RWPE2 (cell line): Measurements from ENCODE around the gene CNTNAP2.

Experiments used
- ATAC-seq: fragments of 200-7000 bp; cut with Tn5 transposase; 3 replicates; pipeline ENCODE4 v1.9.1; 2021; ENCODE audit warnings: low read depth
- DNase-seq: peaks from one replicate; pipeline ENCODE4 v3.0.0-alpha.2; 2020; ENCODE audit warnings: low spot score
- H3K27ac ChIP-seq: fragments of 450-650 bp; 2 replicates; pipeline ENCODE4 v1.5.1; 2017; ENCODE audit warnings: mild to moderate bottlenecking; ENCODE audit not compliant: poor library complexity, severe bottlenecking
- H3K27me3 ChIP-seq: fragments of 250-450 bp; sonication (Bioruptor Pico); 2 replicates; pipeline ENCODE4 v1.5.1; 2021; ENCODE audit warnings: mild to moderate bottlenecking, moderate library complexity; ENCODE audit not compliant: insufficient read depth, poor library complexity, severe bottlenecking
- H3K36me3 ChIP-seq: fragments of 250-450 bp; sonication (Bioruptor Pico); 2 replicates; pipeline ENCODE4 v1.5.1; 2020; ENCODE audit warnings: low read depth, mild to moderate bottlenecking, moderate library complexity
- H3K4me1 ChIP-seq: fragments of 250-450 bp; sonication (Bioruptor Pico); 2 replicates; pipeline ENCODE4 v1.5.1; 2021; ENCODE audit warnings: mild to moderate bottlenecking, moderate library complexity; ENCODE audit not compliant: insufficient read depth, poor library complexity, severe bottlenecking
- H3K4me3 ChIP-seq: fragments of 250-450 bp; sonication (Bioruptor Pico); 2 replicates; pipeline ENCODE4 v1.5.1; 2021; ENCODE audit warnings: mild to moderate bottlenecking, moderate library complexity; ENCODE audit not compliant: severe bottlenecking
- H3K9me3 ChIP-seq: fragments of 250-450 bp; sonication (Bioruptor Pico); 2 replicates; pipeline ENCODE4 v1.5.1; 2021; ENCODE audit warnings: mild to moderate bottlenecking, moderate library complexity; ENCODE audit not compliant: severe bottlenecking
- TF ChIP-seq, protein P1 (sequence below): fragments of 450-650 bp; IDR thresholded peaks from one replicate; pipeline ENCODE4 v1.5.1; 2017; ENCODE audit warnings: mild to moderate bottlenecking, moderate library complexity; ENCODE audit not compliant: poor library complexity, severe bottlenecking

The CNTNAP2 gene

GRCh38 chr7:147498081-147498480 lies 1381.5 kb downstream of the CNTNAP2 start:
- ATAC-seq (no peak), DNase-seq (no peak)
- Histone ChIP-seq H3K9me3 (peaks cover 3% of the 10 kb centered on the region), H3K36me3 (no peaks in the 10 kb centered on the region), H3K4me3 (no peak overlapping the region), H3K27me3 (no peaks in the 10 kb centered on the region), H3K4me1 (peaks cover 5% of the 10 kb centered on the region), H3K27ac (no peak overlapping the region)
- TF ChIP-seq, protein P1, sequence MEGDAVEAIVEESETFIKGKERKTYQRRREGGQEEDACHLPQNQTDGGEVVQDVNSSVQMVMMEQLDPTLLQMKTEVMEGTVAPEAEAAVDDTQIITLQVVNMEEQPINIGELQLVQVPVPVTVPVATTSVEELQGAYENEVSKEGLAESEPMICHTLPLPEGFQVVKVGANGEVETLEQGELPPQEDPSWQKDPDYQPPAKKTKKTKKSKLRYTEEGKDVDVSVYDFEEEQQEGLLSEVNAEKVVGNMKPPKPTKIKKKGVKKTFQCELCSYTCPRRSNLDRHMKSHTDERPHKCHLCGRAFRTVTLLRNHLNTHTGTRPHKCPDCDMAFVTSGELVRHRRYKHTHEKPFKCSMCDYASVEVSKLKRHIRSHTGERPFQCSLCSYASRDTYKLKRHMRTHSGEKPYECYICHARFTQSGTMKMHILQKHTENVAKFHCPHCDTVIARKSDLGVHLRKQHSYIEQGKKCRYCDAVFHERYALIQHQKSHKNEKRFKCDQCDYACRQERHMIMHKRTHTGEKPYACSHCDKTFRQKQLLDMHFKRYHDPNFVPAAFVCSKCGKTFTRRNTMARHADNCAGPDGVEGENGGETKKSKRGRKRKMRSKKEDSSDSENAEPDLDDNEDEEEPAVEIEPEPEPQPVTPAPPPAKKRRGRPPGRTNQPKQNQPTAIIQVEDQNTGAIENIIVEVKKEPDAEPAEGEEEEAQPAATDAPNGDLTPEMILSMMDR, result no peak

DNA sequence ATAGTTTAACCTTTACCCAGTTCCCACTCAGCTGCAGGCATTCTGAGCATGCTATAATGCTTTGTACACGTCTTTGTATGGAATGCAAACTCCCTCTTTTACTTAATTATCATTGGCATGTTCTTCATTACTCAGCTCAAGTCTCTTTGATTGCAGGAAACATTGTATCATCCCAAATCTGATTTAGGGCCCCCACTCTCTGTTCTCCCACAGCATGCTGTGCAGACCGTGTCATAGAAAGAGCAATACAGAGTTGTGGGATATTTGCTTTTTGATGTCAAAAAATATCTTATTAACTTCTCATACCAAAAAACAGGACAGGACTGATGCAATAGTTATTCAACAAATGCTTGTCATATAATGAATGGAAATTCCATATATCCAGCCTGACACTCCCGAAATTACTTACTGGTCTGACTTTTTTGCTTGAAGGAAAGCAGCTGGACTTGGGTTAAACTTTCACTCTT lies 1392.5 kb downstream of the CNTNAP2 start:
- Histone ChIP-seq H3K27ac (peak overlapping the region; percentile 57), H3K4me3 (no peak overlapping the region), H3K4me1 (peaks cover 22% of the 10 kb centered on the region), H3K9me3 (no peaks in the 10 kb centered on the region), H3K27me3 (no peaks in the 10 kb centered on the region), H3K36me3 (no peaks in the 10 kb centered on the region)
- ATAC-seq (peak; percentile 55; the same call in 2 of the 3 replicates), DNase-seq (no peak)
- TF ChIP-seq, protein P1, result no peak

GRCh38 chr7:147509541-147510200 lies 1393.1 kb downstream of the CNTNAP2 start:
- no peak overlapping the region for H3K4me3 ChIP-seq
- ATAC-seq (no peak), DNase-seq (no peak)
- TF ChIP-seq, protein P1, result no peak
- H3K9me3 ChIP-seq, result no peaks in the 10 kb centered on the region
- H3K4me1 ChIP-seq, result peaks cover 22% of the 10 kb centered on the region
- H3K36me3 ChIP-seq, result no peaks in the 10 kb centered on the region
- no peaks in the 10 kb centered on the region for H3K27me3 ChIP-seq
- peak overlapping the region; percentile 57 for H3K27ac ChIP-seq

- Histone ChIP-seq H3K36me3 (no peaks in the 10 kb centered on the region), H3K9me3 (no peaks in the 10 kb centered on the region), H3K4me3 (no peak overlapping the region), H3K27me3 (no peaks in the 10 kb centered on the region), H3K27ac (peak overlapping the region; percentile 57), H3K4me1 (peaks cover 22% of the 10 kb centered on the region)
- no peak for ATAC-seq
- no peak for DNase-seq
- TF ChIP-seq, protein P1, result no peak
Observed at GRCh38 chr7:147510201-147510542, 1393.6 kb downstream of the CNTNAP2 start.

GRCh38 chr7:147510923-147511322 lies 1394.3 kb downstream of the CNTNAP2 start:
- Histone ChIP-seq H3K27me3 (no peaks in the 10 kb centered on the region), H3K4me1 (peaks cover 22% of the 10 kb centered on the region), H3K27ac (peak overlapping the region; percentile 36), H3K9me3 (no peaks in the 10 kb centered on the region), H3K36me3 (no peaks in the 10 kb centered on the region), H3K4me3 (no peak overlapping the region)
- DNase-seq (no peak), ATAC-seq (peak; percentile 98)
- TF ChIP-seq, protein P1, result no peak
